ENCODE data around the gene TUBA1B. TPM values are rescaled to one million over a fixed set of nuclear protein-coding genes. Genes with fewer than 3 reads are reported as not detected.

TUBA1B gene
- total RNA-seq, 3 donors from 2014 or later (not counting 1 experiment from before 2014, with no cell fraction given), result 147 to 185 (median 178) TPM

DNA sequence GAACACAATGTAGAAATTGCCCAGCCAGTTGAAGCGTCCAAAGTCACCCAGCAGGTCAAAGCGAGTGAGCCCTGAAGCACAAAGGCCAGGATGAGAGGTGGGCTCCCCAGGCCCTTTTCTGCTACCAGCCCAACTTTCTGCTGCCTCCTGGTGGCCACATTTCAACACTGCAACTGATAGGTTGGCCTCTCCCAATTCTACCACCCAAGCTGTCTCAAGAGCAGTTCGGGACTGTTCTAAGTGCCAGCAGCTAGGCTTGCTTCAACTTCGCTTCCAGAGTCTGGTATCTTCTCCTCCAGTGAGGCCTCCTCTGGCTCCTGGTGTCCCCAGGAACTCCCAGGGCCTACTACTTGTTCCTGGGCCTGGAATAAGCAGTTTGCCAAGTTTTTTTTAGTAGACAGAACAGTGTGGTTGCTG lies 33.2 kb downstream of the TUBA1B start:
- intact Hi-C loops (cut with micrococcal nuclease), result loop anchor here (1.0 kb wide), 1 partner anchor 34 kb away; no protein-coding TSS in a partner anchor
- Mint-ChIP-seq H3K27ac (no peak overlapping the region), H3K4me3 (no peak overlapping the region), H3K36me3 (peaks cover 7% of the 10 kb centered on the region), H3K4me1 (peaks cover 17 to 19% of the 10 kb centered on the region in 2 donors), H3K27me3 (ENCODE audit: low read depth in 2 of 2) (peaks cover 16 to 18% of the 10 kb centered on the region in 2 donors), H3K9me3 (no peaks in the 10 kb centered on the region)
- H3K27ac ChIP-seq (ENCODE audit: low read length), result no peak overlapping the region
- H3K9me3 ChIP-seq (ENCODE audit: control insufficient read depth, insufficient read depth, low read length), result no peaks in the 10 kb centered on the region
- peaks cover 10% of the 10 kb centered on the region for H3K27me3 ChIP-seq (ENCODE audit: control insufficient read depth, insufficient read depth, low read length)
- TF ChIP-seq, protein P1, sequence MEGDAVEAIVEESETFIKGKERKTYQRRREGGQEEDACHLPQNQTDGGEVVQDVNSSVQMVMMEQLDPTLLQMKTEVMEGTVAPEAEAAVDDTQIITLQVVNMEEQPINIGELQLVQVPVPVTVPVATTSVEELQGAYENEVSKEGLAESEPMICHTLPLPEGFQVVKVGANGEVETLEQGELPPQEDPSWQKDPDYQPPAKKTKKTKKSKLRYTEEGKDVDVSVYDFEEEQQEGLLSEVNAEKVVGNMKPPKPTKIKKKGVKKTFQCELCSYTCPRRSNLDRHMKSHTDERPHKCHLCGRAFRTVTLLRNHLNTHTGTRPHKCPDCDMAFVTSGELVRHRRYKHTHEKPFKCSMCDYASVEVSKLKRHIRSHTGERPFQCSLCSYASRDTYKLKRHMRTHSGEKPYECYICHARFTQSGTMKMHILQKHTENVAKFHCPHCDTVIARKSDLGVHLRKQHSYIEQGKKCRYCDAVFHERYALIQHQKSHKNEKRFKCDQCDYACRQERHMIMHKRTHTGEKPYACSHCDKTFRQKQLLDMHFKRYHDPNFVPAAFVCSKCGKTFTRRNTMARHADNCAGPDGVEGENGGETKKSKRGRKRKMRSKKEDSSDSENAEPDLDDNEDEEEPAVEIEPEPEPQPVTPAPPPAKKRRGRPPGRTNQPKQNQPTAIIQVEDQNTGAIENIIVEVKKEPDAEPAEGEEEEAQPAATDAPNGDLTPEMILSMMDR (IDR thresholded peaks at IDR 0.05), result peak; percentile 87
- H3K4me3 ChIP-seq (ENCODE audit: low read length), result no peak overlapping the region
- H3K36me3 ChIP-seq (ENCODE audit: control insufficient read depth, insufficient read depth, low read length), result peaks cover 46% of the 10 kb centered on the region
- 76% methylated on average over 4 of the region's 4 CpGs for WGBS (ENCODE audit: insufficient coverage)
- DNase-seq (peak; percentile 57 to 81), ATAC-seq (peak; percentile 69 to 83 (median 71))
- H3K4me1 ChIP-seq (ENCODE audit: control insufficient read depth, insufficient read depth, low read length), result peaks cover 16% of the 10 kb centered on the region

DNA sequence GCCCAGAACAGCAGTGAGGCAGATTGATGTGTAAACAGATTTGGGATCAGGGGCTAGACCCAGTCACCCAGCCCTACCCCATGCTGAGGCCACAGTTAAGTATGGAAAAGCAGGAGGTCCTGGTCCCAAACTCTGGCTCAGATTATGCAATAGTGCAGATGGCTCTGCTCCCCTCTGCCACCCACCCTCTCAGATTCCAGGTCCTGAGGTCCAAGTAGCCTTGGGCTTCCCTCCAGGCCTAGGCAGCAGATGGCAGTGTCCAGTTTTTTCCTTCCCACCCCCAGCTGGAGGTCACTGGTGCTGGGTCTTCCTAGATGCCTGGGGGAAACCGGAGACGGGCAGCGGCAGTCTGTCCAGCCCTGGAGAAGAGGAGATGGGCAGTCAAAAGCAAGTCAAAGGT lies 33.8 kb downstream of the TUBA1B start:
- 90% methylated on average over 3 of the region's 3 CpGs for WGBS (ENCODE audit: insufficient coverage)
- peaks cover 19% of the 10 kb centered on the region in 2 donors for H3K4me1 Mint-ChIP-seq
- ATAC-seq, result no peak

DNA sequence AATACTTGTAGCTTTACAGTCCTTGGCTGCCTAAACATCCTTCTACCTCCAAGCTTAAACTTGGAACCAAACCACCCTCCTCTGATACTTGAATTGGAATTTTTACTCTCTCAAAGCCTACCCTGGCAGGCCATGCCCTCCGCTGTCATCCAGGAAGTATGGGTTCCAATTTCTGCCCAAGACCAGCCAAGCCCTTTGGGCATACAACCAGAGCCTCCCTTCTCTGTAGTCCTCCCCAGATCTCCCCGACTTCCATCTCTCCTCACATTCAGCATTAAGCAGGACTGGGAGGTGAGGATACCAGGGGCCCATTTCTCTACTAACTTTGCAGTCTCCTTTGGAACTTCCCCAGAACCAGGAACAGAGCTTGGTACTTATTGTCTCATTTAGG lies 36.2 kb downstream of the TUBA1B start:
- Histone ChIP-seq H3K9me3 (ENCODE audit: control insufficient read depth, insufficient read depth, low read length) (no peaks in the 10 kb centered on the region), H3K4me1 (ENCODE audit: control insufficient read depth, insufficient read depth, low read length) (peaks cover 43% of the 10 kb centered on the region), H3K27ac (ENCODE audit: low read length) (no peak overlapping the region), H3K27me3 (ENCODE audit: control insufficient read depth, insufficient read depth, low read length) (peaks cover 35% of the 10 kb centered on the region), H3K36me3 (ENCODE audit: control insufficient read depth, insufficient read depth, low read length) (peaks cover 16% of the 10 kb centered on the region), H3K4me3 (ENCODE audit: low read length) (no peak overlapping the region)
- ATAC-seq (no peak), DNase-seq (no peak)
- peaks cover 23 to 40% of the 10 kb centered on the region in 2 donors for H3K4me1 Mint-ChIP-seq
- H3K4me3 Mint-ChIP-seq, result peak overlapping the region; percentile 62
- TF ChIP-seq, protein P1 (IDR thresholded peaks at IDR 0.05), result no peak
- intact Hi-C loops (cut with micrococcal nuclease), result no loop called here
- WGBS (ENCODE audit: insufficient coverage), result 90% methylated on average over 2 of the region's 2 CpGs
- H3K9me3 Mint-ChIP-seq, result no peaks in the 10 kb centered on the region
- peaks cover 7% of the 10 kb centered on the region for H3K36me3 Mint-ChIP-seq
- H3K27ac Mint-ChIP-seq, result peak overlapping the region in 1 of 2 donors; percentile 28
- H3K27me3 Mint-ChIP-seq (ENCODE audit: low read depth in 2 of 2), result peaks cover 27 to 37% of the 10 kb centered on the region in 2 donors

More for the DNA sequence above, 33.8 kb downstream of the TUBA1B start:
- TF ChIP-seq, protein P1 (IDR thresholded peaks at IDR 0.05), result no peak
- Mint-ChIP-seq H3K27ac (no peak overlapping the region), H3K36me3 (peaks cover 7% of the 10 kb centered on the region), H3K4me3 (no peak overlapping the region), H3K9me3 (no peaks in the 10 kb centered on the region), H3K27me3 (ENCODE audit: low read depth in 2 of 2) (peaks cover 18 to 19% of the 10 kb centered on the region in 2 donors)
- no peak overlapping the region for H3K4me3 ChIP-seq (ENCODE audit: low read length)
- intact Hi-C loops (cut with micrococcal nuclease), result no loop called here
- H3K36me3 ChIP-seq (ENCODE audit: control insufficient read depth, insufficient read depth, low read length), result peaks cover 39% of the 10 kb centered on the region
- peaks cover 14% of the 10 kb centered on the region for H3K27me3 ChIP-seq (ENCODE audit: control insufficient read depth, insufficient read depth, low read length)
- H3K9me3 ChIP-seq (ENCODE audit: control insufficient read depth, insufficient read depth, low read length), result no peaks in the 10 kb centered on the region
- H3K4me1 ChIP-seq (ENCODE audit: control insufficient read depth, insufficient read depth, low read length), result peaks cover 19% of the 10 kb centered on the region
- no peak for DNase-seq
- H3K27ac ChIP-seq (ENCODE audit: low read length), result no peak overlapping the region

Data from natural killer cell (primary cell).